Measurements from ENCODE around the gene ALG9.

- TF ChIP-seq POLR2A (IDR thresholded peaks at IDR 0.05) (no peak), CTCF (IDR thresholded peaks at IDR 0.05) (no peak)
These were observed 70.2 kb downstream of the ALG9 start for GRCh38 chr11:111801135-111801534.
